Measurements from ENCODE around the gene HDAC4.

HDAC4 gene

DNA sequence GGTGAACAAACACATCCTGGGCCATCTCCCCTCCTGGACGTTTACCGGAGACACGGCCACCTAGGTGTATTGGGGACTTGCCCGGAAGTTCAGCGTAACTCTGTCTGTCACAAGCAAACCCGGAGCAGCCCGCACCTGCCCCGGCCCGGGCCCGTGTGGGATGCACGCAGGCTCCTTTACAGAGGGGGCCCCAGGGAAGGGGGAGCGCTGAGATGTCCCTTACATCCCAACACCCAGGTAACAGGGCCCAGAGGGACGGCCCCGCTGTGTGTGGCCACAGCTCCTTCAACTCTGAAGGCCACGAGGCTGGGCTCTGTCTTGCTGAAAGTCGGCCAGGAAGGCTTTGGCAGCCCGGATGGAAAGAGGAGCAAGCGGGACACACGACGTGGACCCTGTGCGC, 340.1 kb downstream of the HDAC4 start:
- TF ChIP-seq, protein P1, sequence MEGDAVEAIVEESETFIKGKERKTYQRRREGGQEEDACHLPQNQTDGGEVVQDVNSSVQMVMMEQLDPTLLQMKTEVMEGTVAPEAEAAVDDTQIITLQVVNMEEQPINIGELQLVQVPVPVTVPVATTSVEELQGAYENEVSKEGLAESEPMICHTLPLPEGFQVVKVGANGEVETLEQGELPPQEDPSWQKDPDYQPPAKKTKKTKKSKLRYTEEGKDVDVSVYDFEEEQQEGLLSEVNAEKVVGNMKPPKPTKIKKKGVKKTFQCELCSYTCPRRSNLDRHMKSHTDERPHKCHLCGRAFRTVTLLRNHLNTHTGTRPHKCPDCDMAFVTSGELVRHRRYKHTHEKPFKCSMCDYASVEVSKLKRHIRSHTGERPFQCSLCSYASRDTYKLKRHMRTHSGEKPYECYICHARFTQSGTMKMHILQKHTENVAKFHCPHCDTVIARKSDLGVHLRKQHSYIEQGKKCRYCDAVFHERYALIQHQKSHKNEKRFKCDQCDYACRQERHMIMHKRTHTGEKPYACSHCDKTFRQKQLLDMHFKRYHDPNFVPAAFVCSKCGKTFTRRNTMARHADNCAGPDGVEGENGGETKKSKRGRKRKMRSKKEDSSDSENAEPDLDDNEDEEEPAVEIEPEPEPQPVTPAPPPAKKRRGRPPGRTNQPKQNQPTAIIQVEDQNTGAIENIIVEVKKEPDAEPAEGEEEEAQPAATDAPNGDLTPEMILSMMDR (conservative IDR thresholded peaks at IDR 0.05; ENCODE audit: low read length), result no peak
- no peak overlapping the region for H3K4me3 ChIP-seq (ENCODE audit: low read length)
- no peak for DNase-seq (ENCODE audit: low read depth)

DNA sequence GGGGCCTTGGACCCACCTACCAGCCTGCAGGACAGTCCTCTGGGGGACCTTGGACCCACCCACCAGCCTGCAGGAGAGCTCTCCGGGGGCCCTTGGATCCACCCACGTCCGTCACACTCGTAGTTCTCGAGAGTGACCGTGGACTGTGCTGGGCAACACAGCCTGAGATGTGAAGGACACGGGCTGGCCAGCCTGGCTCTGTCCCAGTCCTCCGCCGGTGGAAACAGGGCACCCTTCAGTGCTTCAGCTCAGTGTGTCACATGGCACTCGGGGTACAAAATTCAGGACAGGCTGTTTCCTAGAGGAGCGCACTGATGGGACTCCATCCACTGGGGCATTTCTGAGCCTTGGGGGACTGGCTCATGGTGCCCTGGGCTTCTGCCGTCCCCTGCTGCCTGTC, 341.0 kb downstream of the HDAC4 start:
- TF ChIP-seq, protein P1 (conservative IDR thresholded peaks at IDR 0.05; ENCODE audit: low read length), result no peak
- DNase-seq (ENCODE audit: low read depth), result no peak
- H3K4me3 ChIP-seq (ENCODE audit: low read length), result no peak overlapping the region

DNA sequence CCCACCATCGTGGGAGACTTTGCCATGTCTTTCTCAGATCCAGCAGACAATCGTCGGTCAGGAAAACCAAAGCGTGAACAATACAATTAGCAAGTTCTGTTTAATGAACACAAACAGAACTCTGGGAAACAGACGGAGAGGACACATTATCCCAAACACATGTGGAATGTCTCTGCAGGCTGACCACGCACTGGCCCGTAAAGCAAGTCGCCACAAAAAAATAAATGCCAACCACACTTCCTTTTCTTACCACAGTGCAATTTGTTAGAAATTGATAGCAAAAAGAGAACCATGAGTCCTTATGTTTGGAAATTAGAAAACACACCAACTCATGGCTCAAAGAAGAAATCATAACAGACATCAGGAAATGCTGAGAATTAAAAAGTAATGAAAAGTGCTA, 342.1 kb downstream of the HDAC4 start:
- TF ChIP-seq, protein P1 (conservative IDR thresholded peaks at IDR 0.05; ENCODE audit: low read length), result no peak
- peak; percentile 9 for DNase-seq (ENCODE audit: low read depth)
- no peak overlapping the region for H3K4me3 ChIP-seq (ENCODE audit: low read length)

DNA sequence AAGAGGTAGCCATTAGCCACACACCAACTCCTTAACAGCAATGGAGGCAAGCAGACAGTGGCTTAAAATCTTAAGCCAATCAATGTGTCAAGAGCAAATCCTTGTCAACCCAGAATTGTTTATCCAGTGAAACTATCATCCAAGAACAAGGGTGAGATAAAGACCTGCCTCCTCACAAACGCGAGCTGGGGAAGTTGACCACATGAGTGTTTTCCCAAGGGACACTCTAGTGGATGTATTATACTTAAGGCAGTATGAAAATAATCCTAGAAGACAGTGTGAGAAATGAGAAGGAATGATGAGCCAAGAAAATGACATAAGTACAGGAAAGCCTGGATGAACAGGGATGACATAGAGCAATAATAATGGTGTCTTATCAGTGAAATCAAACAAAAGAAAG, 343.3 kb downstream of the HDAC4 start:
- H3K4me3 ChIP-seq (ENCODE audit: low read length), result no peak overlapping the region
- no peak for DNase-seq (ENCODE audit: low read depth)
- TF ChIP-seq, protein P1 (conservative IDR thresholded peaks at IDR 0.05; ENCODE audit: low read length), result no peak

DNA sequence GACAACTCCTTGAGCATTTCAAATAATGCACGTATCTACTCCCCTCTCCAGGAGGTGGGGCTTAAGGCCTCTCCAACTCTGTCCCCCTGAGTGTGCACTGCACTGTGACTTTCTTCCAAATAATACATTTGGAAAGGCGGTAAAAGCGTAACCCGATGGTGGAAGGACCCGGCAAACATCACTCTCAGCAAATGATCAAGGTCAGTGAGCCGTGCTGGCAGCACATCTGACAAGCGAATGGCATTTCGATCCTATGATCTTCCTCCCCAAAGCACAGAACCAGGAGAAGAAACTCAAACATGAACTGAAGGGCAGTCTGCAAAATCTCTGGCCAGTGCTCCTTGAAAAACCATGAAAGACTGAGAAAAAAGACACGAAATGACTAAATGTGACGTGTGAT, 344.2 kb downstream of the HDAC4 start:
- DNase-seq (ENCODE audit: low read depth), result no peak
- H3K4me3 ChIP-seq (ENCODE audit: low read length), result no peak overlapping the region

DNA sequence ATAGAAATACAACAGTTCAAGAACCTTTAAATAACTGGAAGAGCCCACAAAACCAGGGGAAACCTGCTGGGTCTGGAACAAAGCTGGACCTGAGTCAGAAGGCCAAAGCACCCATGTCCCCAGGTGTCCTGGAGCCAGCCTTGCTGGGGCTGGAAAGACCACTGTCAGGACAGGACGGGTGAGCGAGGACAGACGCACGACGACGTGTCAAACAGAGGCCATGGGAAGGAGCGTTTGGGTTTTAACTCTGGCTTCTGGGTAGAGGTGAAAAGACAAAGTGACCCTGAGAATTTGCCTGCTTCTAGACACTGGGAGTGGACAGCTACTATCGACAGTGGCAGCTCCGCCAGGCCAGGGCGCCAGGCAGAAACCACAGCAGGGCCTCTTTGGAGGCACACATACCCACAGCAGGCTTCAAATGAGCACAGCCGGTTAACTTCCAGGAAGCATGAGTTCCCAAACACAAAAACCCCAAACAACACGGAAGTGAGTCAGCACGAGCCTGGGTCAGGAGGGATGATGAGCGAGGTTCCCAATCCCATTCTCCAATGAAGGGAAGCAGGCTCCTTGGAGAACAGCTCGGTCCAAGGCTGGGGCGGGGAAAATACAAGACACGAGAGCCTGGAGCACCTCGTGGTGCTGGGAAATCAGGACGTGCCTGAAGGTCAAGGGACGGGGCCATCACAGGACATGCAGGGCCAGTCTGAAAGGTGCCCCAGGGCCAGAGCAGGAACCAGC, 344.9 kb downstream of the HDAC4 start:
- no peak overlapping the region for H3K4me3 ChIP-seq (ENCODE audit: low read length)
- DNase-seq (ENCODE audit: low read depth), result no peak
- TF ChIP-seq, protein P1 (conservative IDR thresholded peaks at IDR 0.05; ENCODE audit: low read length), result no peak

More for the DNA sequence above, 344.2 kb downstream of the HDAC4 start:
- TF ChIP-seq, protein P1 (conservative IDR thresholded peaks at IDR 0.05; ENCODE audit: low read length), result no peak

DNA sequence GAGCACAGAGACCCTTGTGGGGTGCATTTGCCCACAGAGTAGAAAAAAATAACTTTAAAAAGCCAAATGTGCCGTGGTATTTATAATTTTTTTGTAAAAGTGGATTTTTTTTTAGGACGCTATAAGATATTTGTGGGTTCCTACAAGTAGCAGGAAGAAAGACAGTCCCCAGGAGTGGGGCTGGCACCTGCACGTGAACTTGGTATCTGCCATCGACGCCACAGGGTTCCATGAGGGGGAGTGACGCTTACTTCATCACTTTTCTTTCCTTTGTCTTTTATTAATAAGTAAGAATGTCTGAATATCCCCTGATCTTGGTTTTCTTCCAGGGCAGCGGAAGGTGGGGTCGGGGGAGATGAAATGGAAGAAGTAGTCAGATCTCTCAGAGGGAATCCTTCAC, 345.9 kb downstream of the HDAC4 start:
- DNase-seq (ENCODE audit: low read depth), result no peak
- no peak overlapping the region for H3K4me3 ChIP-seq (ENCODE audit: low read length)
- TF ChIP-seq, protein P1 (conservative IDR thresholded peaks at IDR 0.05; ENCODE audit: low read length), result no peak
